ENCODE results near the gene SYNE2.

- TF ChIP-seq MXI1 (conservative IDR thresholded peaks at IDR 0.05; ENCODE audit: poor library complexity, severe bottlenecking) (no peak), CTCF (IDR thresholded peaks at IDR 0.05; ENCODE audit: poor library complexity, severe bottlenecking) (no peak), TAF1 (IDR thresholded peaks at IDR 0.05; ENCODE audit: low read depth) (no peak), EZH2 (IDR thresholded peaks at IDR 0.05; ENCODE audit: borderline replicate concordance, insufficient read depth, low read length, poor library complexity, severe bottlenecking) (no peak)
Measured at GRCh38 chr14:64088647-64088964, 235.8 kb downstream of the SYNE2 start.

Data from neural cell (in vitro differentiated cells).